Measurements from ENCODE around the gene ST8SIA5.

DNA sequence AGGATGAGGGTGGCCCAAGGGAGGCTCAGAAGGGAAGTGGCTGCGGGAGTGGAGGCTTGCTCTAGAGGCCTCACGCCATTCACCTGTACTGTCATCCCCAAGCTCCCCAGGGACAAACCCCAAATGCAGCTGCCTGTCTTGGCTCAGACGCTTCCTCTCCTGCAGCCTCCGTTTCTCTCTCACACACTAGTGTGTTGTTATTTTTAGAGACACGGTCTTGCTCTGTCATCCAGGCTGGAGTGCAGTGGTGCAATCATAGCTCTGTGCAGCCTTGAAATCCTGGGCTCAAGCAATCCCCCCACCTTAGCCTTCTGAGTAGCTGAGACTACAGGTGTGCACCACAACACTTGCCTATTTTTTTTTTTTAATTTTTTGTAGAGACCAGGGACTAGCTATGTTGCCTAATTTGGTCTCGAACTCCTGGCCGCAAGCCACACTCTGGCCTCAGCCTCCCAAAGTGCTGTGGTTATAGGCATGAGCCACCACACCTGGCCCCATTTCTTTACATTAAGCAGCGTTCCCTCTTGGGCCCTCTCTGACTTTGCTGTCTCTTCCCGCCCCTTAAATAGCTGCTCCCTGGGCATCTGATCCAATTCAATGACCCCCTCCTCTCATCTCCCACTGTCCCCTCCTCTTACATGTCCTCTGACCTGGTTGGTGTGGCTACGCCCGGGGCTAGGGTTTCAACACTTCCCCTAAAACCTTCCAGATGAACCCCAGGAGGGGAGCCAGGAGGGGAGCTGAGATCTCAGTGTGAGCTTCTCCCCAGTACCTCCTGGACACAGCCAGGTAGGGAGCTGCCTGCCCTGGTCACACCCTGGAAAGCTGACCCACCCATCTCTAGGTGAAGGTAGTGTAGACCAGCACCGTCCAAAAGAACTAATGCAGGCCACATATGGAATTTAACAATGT, 75.8 kb downstream of the ST8SIA5 start:
- no peak for TF ChIP-seq CTCF (IDR thresholded peaks at IDR 0.05)
- TF ChIP-seq POLR2A (IDR thresholded peaks at IDR 0.05) = no peak
- TF ChIP-seq POLR2AphosphoS5 (IDR thresholded peaks at IDR 0.05) = no peak
- no peak for TF ChIP-seq EP300 (IDR thresholded peaks at IDR 0.05)

Measured in sigmoid colon (tissue), 4 donors.